ENCODE results near the gene TBKBP1. TPM values are rescaled to one million over a fixed set of nuclear protein-coding genes. Genes with fewer than 3 reads are reported as not detected.
A peak's percentile ranks its signal among the peaks of the same experiment; 100 is the strongest.

TBKBP1 gene
- total and polyA plus RNA-seq, 2 donors from 2014 or later = 10.1 to 11.2 TPM

DNA sequence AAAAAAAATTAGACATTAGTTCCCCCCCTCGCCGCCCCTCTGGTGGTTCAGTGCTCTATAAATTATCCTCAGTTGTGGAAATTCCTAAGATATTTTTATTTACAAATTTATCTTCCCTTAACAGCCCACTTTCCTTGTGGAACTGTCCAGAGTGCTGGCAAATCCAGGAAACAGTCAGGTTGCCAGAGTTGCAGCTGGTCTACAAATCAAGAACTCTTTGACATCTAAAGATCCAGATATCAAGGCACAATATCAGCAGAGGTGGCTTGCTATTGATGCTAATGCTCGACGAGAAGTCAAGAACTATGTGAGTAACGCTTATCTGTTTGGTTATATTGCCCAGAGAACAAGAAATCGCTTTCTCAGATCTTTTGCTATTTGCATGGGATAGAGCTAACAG, 41.4 kb upstream of the TBKBP1 start:
- Histone ChIP-seq H3K9me3 (ENCODE audit: control insufficient read depth in 2 of 3, insufficient read depth in 1 of 3, low read length in 3 of 3) (no peaks in the 10 kb centered on the region), H3K27ac (ENCODE audit: low read depth in 2 of 2, low read length in 2 of 2) (no peak overlapping the region), H3K9ac (ENCODE audit: low read length in 3 of 3) (no peak overlapping the region), H3K4me1 (ENCODE audit: control insufficient read depth in 2 of 3, insufficient read depth in 2 of 3, low read depth in 1 of 3, low read length in 3 of 3) (peaks cover 4 to 12% (median 4%) of the 10 kb centered on the region in 3 donors), H3K27me3 (ENCODE audit: control insufficient read depth, insufficient read depth, low read length) (no peaks in the 10 kb centered on the region), H3K36me3 (ENCODE audit: control insufficient read depth in 2 of 3, insufficient read depth in 3 of 3, low read length in 3 of 3) (peaks cover 24 to 36% (median 30%) of the 10 kb centered on the region in 3 donors), H3K4me3 (ENCODE audit: low read length in 3 of 3) (no peak overlapping the region)
- FAIRE-seq = no peak
- TF ChIP-seq, protein P1, sequence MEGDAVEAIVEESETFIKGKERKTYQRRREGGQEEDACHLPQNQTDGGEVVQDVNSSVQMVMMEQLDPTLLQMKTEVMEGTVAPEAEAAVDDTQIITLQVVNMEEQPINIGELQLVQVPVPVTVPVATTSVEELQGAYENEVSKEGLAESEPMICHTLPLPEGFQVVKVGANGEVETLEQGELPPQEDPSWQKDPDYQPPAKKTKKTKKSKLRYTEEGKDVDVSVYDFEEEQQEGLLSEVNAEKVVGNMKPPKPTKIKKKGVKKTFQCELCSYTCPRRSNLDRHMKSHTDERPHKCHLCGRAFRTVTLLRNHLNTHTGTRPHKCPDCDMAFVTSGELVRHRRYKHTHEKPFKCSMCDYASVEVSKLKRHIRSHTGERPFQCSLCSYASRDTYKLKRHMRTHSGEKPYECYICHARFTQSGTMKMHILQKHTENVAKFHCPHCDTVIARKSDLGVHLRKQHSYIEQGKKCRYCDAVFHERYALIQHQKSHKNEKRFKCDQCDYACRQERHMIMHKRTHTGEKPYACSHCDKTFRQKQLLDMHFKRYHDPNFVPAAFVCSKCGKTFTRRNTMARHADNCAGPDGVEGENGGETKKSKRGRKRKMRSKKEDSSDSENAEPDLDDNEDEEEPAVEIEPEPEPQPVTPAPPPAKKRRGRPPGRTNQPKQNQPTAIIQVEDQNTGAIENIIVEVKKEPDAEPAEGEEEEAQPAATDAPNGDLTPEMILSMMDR (IDR thresholded peaks at IDR 0.05; ENCODE audit: borderline replicate concordance, extremely low read depth, insufficient read depth) = no peak
- peak in 1 of 5 donors; percentile 7 for DNase-seq
- intact Hi-C loops (cut with DNase I) = no loop called here

DNA sequence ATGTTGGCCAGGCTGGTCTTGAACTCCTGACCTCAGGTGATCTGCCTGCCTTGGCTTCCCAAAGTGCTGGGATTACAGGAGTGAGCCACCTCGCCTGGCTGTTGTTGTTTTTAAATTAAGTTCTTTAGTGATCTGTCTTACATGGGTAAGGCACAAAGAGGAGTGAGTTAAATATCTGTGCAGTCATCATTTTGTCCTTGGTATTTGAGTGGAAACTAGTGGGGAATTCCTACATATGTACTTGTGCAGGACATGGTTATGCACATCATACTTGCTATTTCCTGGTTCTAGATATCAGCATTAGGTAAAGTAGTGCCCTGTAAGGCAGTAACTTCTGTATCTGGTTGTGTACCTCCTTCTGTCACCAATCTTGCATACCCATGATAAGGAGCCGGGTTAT, 40.5 kb upstream of the TBKBP1 start:
- Histone ChIP-seq H3K36me3 (ENCODE audit: control insufficient read depth in 2 of 3, insufficient read depth in 3 of 3, low read length in 3 of 3) (peaks cover 32 to 44% (median 38%) of the 10 kb centered on the region in 3 donors), H3K27ac (ENCODE audit: low read depth in 2 of 2, low read length in 2 of 2) (no peak overlapping the region), H3K4me1 (ENCODE audit: control insufficient read depth in 2 of 3, insufficient read depth in 2 of 3, low read depth in 1 of 3, low read length in 3 of 3) (peaks cover 4 to 12% (median 4%) of the 10 kb centered on the region in 3 donors), H3K4me3 (ENCODE audit: low read length in 3 of 3) (no peak overlapping the region), H3K9ac (ENCODE audit: low read length in 3 of 3) (no peak overlapping the region), H3K27me3 (ENCODE audit: control insufficient read depth, insufficient read depth, low read length) (no peaks in the 10 kb centered on the region), H3K9me3 (ENCODE audit: control insufficient read depth in 2 of 3, insufficient read depth in 1 of 3, low read length in 3 of 3) (no peaks in the 10 kb centered on the region)
- TF ChIP-seq, protein P1 (IDR thresholded peaks at IDR 0.05; ENCODE audit: borderline replicate concordance, extremely low read depth, insufficient read depth) = no peak
- FAIRE-seq (no peak), DNase-seq (no peak)
- intact Hi-C loops (cut with DNase I) = no loop called here

GRCh38 chr17:47654991-47655390, 39.0 kb upstream of the TBKBP1 start:
- no peak overlapping the region for H3K4me3 ChIP-seq (ENCODE audit: low read length in 3 of 3)
- no peak overlapping the region for H3K9ac ChIP-seq (ENCODE audit: low read length in 3 of 3)
- H3K9me3 ChIP-seq (ENCODE audit: control insufficient read depth in 2 of 3, insufficient read depth in 1 of 3, low read length in 3 of 3) = no peaks in the 10 kb centered on the region
- peaks cover 32 to 52% (median 43%) of the 10 kb centered on the region in 3 donors for H3K36me3 ChIP-seq (ENCODE audit: control insufficient read depth in 2 of 3, insufficient read depth in 3 of 3, low read length in 3 of 3)
- FAIRE-seq (no peak), DNase-seq (no peak)
- no peaks in the 10 kb centered on the region for H3K27me3 ChIP-seq (ENCODE audit: control insufficient read depth, insufficient read depth, low read length)
- TF ChIP-seq, protein P1 (IDR thresholded peaks at IDR 0.05; ENCODE audit: borderline replicate concordance, extremely low read depth, insufficient read depth) = no peak
- no peak overlapping the region for H3K27ac ChIP-seq (ENCODE audit: low read depth in 2 of 2, low read length in 2 of 2)
- intact Hi-C loops (cut with DNase I) = no loop called here
- H3K4me1 ChIP-seq (ENCODE audit: control insufficient read depth in 2 of 3, insufficient read depth in 2 of 3, low read depth in 1 of 3, low read length in 3 of 3) = peaks cover 0 to 8% (median 4%) of the 10 kb centered on the region in 3 donors

DNA sequence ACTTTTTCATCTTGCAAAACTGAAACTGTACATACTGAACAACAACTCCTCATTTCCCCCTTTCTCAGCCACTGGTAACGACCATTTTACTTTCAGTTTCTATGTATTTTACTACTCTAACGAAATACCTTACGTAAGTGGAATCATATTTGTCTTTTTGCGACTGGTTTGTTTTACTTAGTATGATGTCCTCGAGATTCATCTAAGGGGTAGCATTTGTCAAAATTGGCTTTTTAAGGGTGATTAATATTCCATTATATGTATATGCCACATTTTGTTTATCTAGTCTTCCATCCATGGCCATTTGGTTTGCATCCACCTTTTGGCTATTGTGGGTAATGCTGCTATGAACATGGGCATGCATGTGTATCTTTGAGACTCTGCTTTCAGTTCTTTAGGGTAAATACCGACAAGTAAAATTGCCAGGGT, 33.9 kb upstream of the TBKBP1 start:
- peaks cover 33 to 65% (median 42%) of the 10 kb centered on the region in 3 donors for H3K36me3 ChIP-seq (ENCODE audit: control insufficient read depth in 2 of 3, insufficient read depth in 3 of 3, low read length in 3 of 3)
- H3K9me3 ChIP-seq (ENCODE audit: control insufficient read depth in 2 of 3, insufficient read depth in 1 of 3, low read length in 3 of 3) = no peaks in the 10 kb centered on the region
- intact Hi-C loops (cut with DNase I) = no loop called here
- DNase-seq (no peak), FAIRE-seq (no peak)
- H3K4me1 ChIP-seq (ENCODE audit: control insufficient read depth in 2 of 3, insufficient read depth in 2 of 3, low read depth in 1 of 3, low read length in 3 of 3) = no peaks in the 10 kb centered on the region
- no peaks in the 10 kb centered on the region for H3K27me3 ChIP-seq (ENCODE audit: control insufficient read depth, insufficient read depth, low read length)
- H3K4me3 ChIP-seq (ENCODE audit: low read length in 3 of 3) = peak overlapping the region in 1 of 3 donors; percentile 8
- H3K9ac ChIP-seq (ENCODE audit: low read length in 3 of 3) = no peak overlapping the region
- H3K27ac ChIP-seq (ENCODE audit: low read depth in 2 of 2, low read length in 2 of 2) = no peak overlapping the region
- TF ChIP-seq, protein P1 (IDR thresholded peaks at IDR 0.05; ENCODE audit: borderline replicate concordance, extremely low read depth, insufficient read depth) = no peak
